Keratinocyte (primary cell): ENCODE results near the gene AANAT.

Source experiments
- CTCF ChIP-seq, 3 experiments: IDR thresholded peaks in 1 of 3; conservative IDR thresholded peaks in 1 of 3; optimal IDR thresholded peaks in 1 of 3; 2 replicates in 2 of 3; 3 replicates in 1 of 3; pipeline versions ENCODE3 to v1.5.1; 2011; ENCODE audit warnings: low read length in 3 of 3, mild to moderate bottlenecking in 3 of 3, moderate library complexity in 2 of 3, control low read depth in 1 of 3, inconsistent platforms in 1 of 3; ENCODE audit not compliant: insufficient read depth in 2 of 3; ENCODE audit errors: extremely low read depth in 1 of 3
- EZH2 ChIP-seq: IDR thresholded peaks from one replicate; pipeline ENCODE4 v1.6.1; 2012; ENCODE audit warnings: inconsistent platforms, mild to moderate bottlenecking, low read length, moderate library complexity

- no peak for TF ChIP-seq CTCF (optimal IDR thresholded peaks at IDR 0.05 in 1 of 3, IDR thresholded peaks at IDR 0.05 in 1 of 3, conservative IDR thresholded peaks at IDR 0.05 in 1 of 3; ENCODE audit: extremely low read depth in 1 of 3, insufficient read depth in 2 of 3, low read length in 3 of 3)
- TF ChIP-seq EZH2, result no peak
These were observed 7.9 kb downstream of the AANAT start for GRCh38 chr17:76475302-76475701.
